ENCODE measurements around the gene SPRING1.

The SPRING1 gene

GRCh38 chr12:116773276-116773731 is 35.4 kb upstream of the SPRING1 start:
- CTCF ChIA-PET, result no interaction called here
- no peaks in the 10 kb centered on the region for H3K4me1 ChIP-seq (ENCODE audit: control extremely low read depth in 1 of 4, control insufficient read depth in 4 of 4, insufficient read depth in 4 of 4, low read length in 3 of 4)
- POLR2A ChIA-PET, result no interaction called here

GRCh38 chr12:116771651-116772050 is 33.8 kb upstream of the SPRING1 start:
- ChIA-PET CTCF (no interaction called here), POLR2A (no interaction called here)
- H3K27me3 ChIP-seq (replicated peaks in 2 of 5; ENCODE audit: control insufficient read depth in 4 of 5, insufficient read depth in 5 of 5, low read length in 4 of 5), result peaks cover 0 to 5% (median 0%) of the 10 kb centered on the region in 5 experiments
- no peak overlapping the region for H3K27ac ChIP-seq (ENCODE audit: insufficient read depth in 1 of 2, low read depth in 1 of 2, low read length in 2 of 2, poor library complexity in 1 of 2, severe bottlenecking in 2 of 2)
- WGBS (ENCODE audit: insufficient coverage), result 73% methylated on average over 8 of the region's 8 CpGs
- H3K36me3 ChIP-seq (ENCODE audit: control insufficient read depth in 4 of 4, insufficient read depth in 4 of 4, low read length in 3 of 4), result no peaks in the 10 kb centered on the region
- DNase-seq, result no peak
- peaks cover 0 to 7% (median 0%) of the 10 kb centered on the region in 5 experiments for H3K9me3 ChIP-seq (ENCODE audit: control extremely low read depth in 1 of 5, control insufficient read depth in 4 of 5, insufficient read depth in 2 of 5, low read depth in 1 of 5, low read length in 4 of 5)
- H3K4me1 ChIP-seq (ENCODE audit: control extremely low read depth in 1 of 4, control insufficient read depth in 4 of 4, insufficient read depth in 4 of 4, low read length in 3 of 4), result no peaks in the 10 kb centered on the region
- H3K4me3 ChIP-seq (ENCODE audit: control insufficient read depth in 1 of 7, extremely low read depth in 1 of 7, insufficient read depth in 4 of 7, low read depth in 2 of 7, low read length in 6 of 7), result no peak overlapping the region

More at GRCh38 chr12:116773276-116773731, 35.4 kb upstream of the SPRING1 start:
- no peak for DNase-seq
- no peak overlapping the region for H3K27ac ChIP-seq (ENCODE audit: insufficient read depth in 1 of 2, low read depth in 1 of 2, low read length in 2 of 2, poor library complexity in 1 of 2, severe bottlenecking in 2 of 2)
- no peaks in the 10 kb centered on the region for H3K36me3 ChIP-seq (ENCODE audit: control insufficient read depth in 4 of 4, insufficient read depth in 4 of 4, low read length in 3 of 4)
- WGBS (ENCODE audit: insufficient coverage), result 75% methylated on average over 4 of the region's 4 CpGs
- peaks cover 0 to 5% (median 0%) of the 10 kb centered on the region in 5 experiments for H3K27me3 ChIP-seq (replicated peaks in 2 of 5; ENCODE audit: control insufficient read depth in 4 of 5, insufficient read depth in 5 of 5, low read length in 4 of 5)
- peaks cover 0 to 12% (median 3%) of the 10 kb centered on the region in 5 experiments for H3K9me3 ChIP-seq (ENCODE audit: control extremely low read depth in 1 of 5, control insufficient read depth in 4 of 5, insufficient read depth in 2 of 5, low read depth in 1 of 5, low read length in 4 of 5)
- no peak overlapping the region for H3K4me3 ChIP-seq (ENCODE audit: control insufficient read depth in 1 of 7, extremely low read depth in 1 of 7, insufficient read depth in 4 of 7, low read depth in 2 of 7, low read length in 6 of 7)

DNA sequence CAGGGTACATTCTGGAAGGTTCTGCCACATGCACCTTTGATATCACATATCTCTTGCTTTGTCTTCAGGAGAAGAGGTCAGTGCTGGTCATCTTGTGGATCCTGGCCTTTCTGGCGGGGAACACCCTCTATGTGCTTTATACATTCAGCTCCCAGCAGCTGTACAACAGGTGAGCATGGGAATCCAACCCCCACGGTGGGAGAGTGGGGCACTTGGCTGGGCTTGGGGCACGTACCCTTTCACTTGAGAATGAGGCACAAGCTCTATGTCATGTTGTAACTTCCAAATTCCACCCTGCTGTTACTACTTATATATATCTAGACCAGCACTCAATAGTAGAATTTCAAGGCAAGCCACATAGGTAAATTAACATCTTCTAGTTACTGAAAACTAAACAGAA is 28.9 kb upstream of the SPRING1 start:
- no peak for DNase-seq
- WGBS (ENCODE audit: insufficient coverage), result 86% methylated on average over 1 of the region's 3 CpGs
- Histone ChIP-seq H3K9me3 (ENCODE audit: control extremely low read depth in 1 of 5, control insufficient read depth in 4 of 5, insufficient read depth in 2 of 5, low read depth in 1 of 5, low read length in 4 of 5) (no peaks in the 10 kb centered on the region), H3K27me3 (replicated peaks in 2 of 5; ENCODE audit: control insufficient read depth in 4 of 5, insufficient read depth in 5 of 5, low read length in 4 of 5) (peaks cover 0 to 3% (median 0%) of the 10 kb centered on the region in 5 experiments), H3K4me1 (ENCODE audit: control extremely low read depth in 1 of 4, control insufficient read depth in 4 of 4, insufficient read depth in 4 of 4, low read length in 3 of 4) (no peaks in the 10 kb centered on the region), H3K4me3 (ENCODE audit: control insufficient read depth in 1 of 7, extremely low read depth in 1 of 7, insufficient read depth in 4 of 7, low read depth in 2 of 7, low read length in 6 of 7) (no peak overlapping the region), H3K36me3 (ENCODE audit: control insufficient read depth in 4 of 4, insufficient read depth in 4 of 4, low read length in 3 of 4) (no peaks in the 10 kb centered on the region), H3K27ac (ENCODE audit: insufficient read depth in 1 of 2, low read depth in 1 of 2, low read length in 2 of 2, poor library complexity in 1 of 2, severe bottlenecking in 2 of 2) (no peak overlapping the region)
- ChIA-PET CTCF (no interaction called here), POLR2A (no interaction called here)

DNA sequence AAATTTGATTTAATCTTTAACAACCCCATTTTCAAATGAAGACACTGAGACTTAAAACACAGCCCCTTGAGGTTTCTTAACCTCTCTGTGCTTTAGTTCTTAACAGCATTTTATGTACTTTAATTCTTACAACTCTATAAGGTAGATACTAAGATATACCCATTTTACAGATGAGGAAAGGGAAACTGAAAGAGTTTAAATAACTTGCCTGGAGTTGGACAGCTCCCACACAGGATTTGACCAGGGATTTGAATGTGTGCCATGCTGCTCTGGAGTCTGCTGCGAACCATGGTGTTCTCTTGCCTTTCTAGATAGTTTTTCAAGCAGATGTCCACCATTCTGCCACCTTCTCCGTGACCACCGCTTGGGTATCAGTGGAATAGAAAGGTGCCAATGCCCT is 28.4 kb upstream of the SPRING1 start:
- no peak overlapping the region for H3K27ac ChIP-seq (ENCODE audit: insufficient read depth in 1 of 2, low read depth in 1 of 2, low read length in 2 of 2, poor library complexity in 1 of 2, severe bottlenecking in 2 of 2)
- no peaks in the 10 kb centered on the region for H3K9me3 ChIP-seq (ENCODE audit: control extremely low read depth in 1 of 5, control insufficient read depth in 4 of 5, insufficient read depth in 2 of 5, low read depth in 1 of 5, low read length in 4 of 5)
- no peak for DNase-seq
- WGBS (ENCODE audit: insufficient coverage), result 96% methylated on average over 3 of the region's 3 CpGs
- no peak overlapping the region for H3K4me3 ChIP-seq (ENCODE audit: control insufficient read depth in 1 of 7, extremely low read depth in 1 of 7, insufficient read depth in 4 of 7, low read depth in 2 of 7, low read length in 6 of 7)
- ChIA-PET POLR2A (interaction anchor here (1.1 kb wide), 1 partner anchor 29 kb away, joined by 3 read pairs; no protein-coding TSS in a partner anchor), CTCF (no interaction called here)
- H3K4me1 ChIP-seq (ENCODE audit: control extremely low read depth in 1 of 4, control insufficient read depth in 4 of 4, insufficient read depth in 4 of 4, low read length in 3 of 4), result no peaks in the 10 kb centered on the region
- H3K27me3 ChIP-seq (replicated peaks in 2 of 5; ENCODE audit: control insufficient read depth in 4 of 5, insufficient read depth in 5 of 5, low read length in 4 of 5), result no peaks in the 10 kb centered on the region
- H3K36me3 ChIP-seq (ENCODE audit: control insufficient read depth in 4 of 4, insufficient read depth in 4 of 4, low read length in 3 of 4), result no peaks in the 10 kb centered on the region

- Histone ChIP-seq H3K27ac (ENCODE audit: insufficient read depth in 1 of 2, low read depth in 1 of 2, low read length in 2 of 2, poor library complexity in 1 of 2, severe bottlenecking in 2 of 2) (no peak overlapping the region), H3K36me3 (ENCODE audit: control insufficient read depth in 4 of 4, insufficient read depth in 4 of 4, low read length in 3 of 4) (no peaks in the 10 kb centered on the region), H3K9me3 (ENCODE audit: control extremely low read depth in 1 of 5, control insufficient read depth in 4 of 5, insufficient read depth in 2 of 5, low read depth in 1 of 5, low read length in 4 of 5) (no peaks in the 10 kb centered on the region), H3K4me1 (ENCODE audit: control extremely low read depth in 1 of 4, control insufficient read depth in 4 of 4, insufficient read depth in 4 of 4, low read length in 3 of 4) (peaks cover 0 to 1% (median 0%) of the 10 kb centered on the region in 4 experiments), H3K27me3 (replicated peaks in 2 of 5; ENCODE audit: control insufficient read depth in 4 of 5, insufficient read depth in 5 of 5, low read length in 4 of 5) (no peaks in the 10 kb centered on the region), H3K4me3 (ENCODE audit: control insufficient read depth in 1 of 7, extremely low read depth in 1 of 7, insufficient read depth in 4 of 7, low read depth in 2 of 7, low read length in 6 of 7) (no peak overlapping the region)
- ChIA-PET POLR2A (interaction anchor here (1.1 kb wide), 1 partner anchor 30 kb away, joined by 3 read pairs; no protein-coding TSS in a partner anchor), CTCF (no interaction called here)
- no peak for DNase-seq
- 87% methylated on average over 5 of the region's 5 CpGs for WGBS (ENCODE audit: insufficient coverage)
These were observed 27.4 kb upstream of the SPRING1 start for GRCh38 chr12:116765271-116765670.

GRCh38 chr12:116761499-116761898 is 23.6 kb upstream of the SPRING1 start:
- WGBS (ENCODE audit: insufficient coverage), result 100% methylated on average over 3 of the region's 4 CpGs

DNA sequence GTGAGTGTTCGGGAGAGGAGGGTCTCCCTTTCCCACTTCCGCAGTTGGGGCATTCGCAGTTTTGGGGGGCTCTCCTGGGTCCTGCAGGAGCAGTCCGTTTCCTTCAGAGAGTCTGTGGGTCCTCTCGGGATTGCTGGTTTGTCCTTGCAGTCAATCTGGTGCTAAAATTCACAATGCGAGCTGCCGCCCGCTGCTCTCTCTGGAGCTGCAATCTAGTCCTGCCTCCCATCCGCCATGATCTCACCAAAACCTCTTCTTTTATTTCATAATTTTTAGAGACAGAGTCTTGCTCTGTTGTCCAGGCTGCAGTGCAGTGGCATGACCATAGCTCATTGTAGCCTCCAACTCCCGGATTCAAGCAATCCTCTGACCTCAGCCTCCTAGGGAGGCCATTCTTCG is 22.8 kb upstream of the SPRING1 start:
- Histone ChIP-seq H3K4me1 (ENCODE audit: control extremely low read depth in 1 of 4, control insufficient read depth in 4 of 4, insufficient read depth in 4 of 4, low read length in 3 of 4) (peaks cover 0 to 6% (median 0%) of the 10 kb centered on the region in 4 experiments), H3K27ac (ENCODE audit: insufficient read depth in 1 of 2, low read depth in 1 of 2, low read length in 2 of 2, poor library complexity in 1 of 2, severe bottlenecking in 2 of 2) (peak overlapping the region in 1 of 2 experiments; percentile 54), H3K27me3 (replicated peaks in 2 of 5; ENCODE audit: control insufficient read depth in 4 of 5, insufficient read depth in 5 of 5, low read length in 4 of 5) (no peaks in the 10 kb centered on the region), H3K9me3 (ENCODE audit: control extremely low read depth in 1 of 5, control insufficient read depth in 4 of 5, insufficient read depth in 2 of 5, low read depth in 1 of 5, low read length in 4 of 5) (no peaks in the 10 kb centered on the region), H3K4me3 (ENCODE audit: control insufficient read depth in 1 of 7, extremely low read depth in 1 of 7, insufficient read depth in 4 of 7, low read depth in 2 of 7, low read length in 6 of 7) (no peak overlapping the region), H3K36me3 (ENCODE audit: control insufficient read depth in 4 of 4, insufficient read depth in 4 of 4, low read length in 3 of 4) (no peaks in the 10 kb centered on the region)
- no peak for DNase-seq
- 98% methylated on average over 11 of the region's 11 CpGs for WGBS (ENCODE audit: insufficient coverage)
- ChIA-PET POLR2A (no interaction called here), CTCF (interaction anchor here (0.6 to 1.3 kb wide), 2 partner anchors 16 to 239 kb away, joined by 3 read pairs; no protein-coding TSS in a partner anchor)

More at GRCh38 chr12:116761499-116761898, 23.6 kb upstream of the SPRING1 start:
- DNase-seq, result no peak
- ChIA-PET POLR2A (no interaction called here), CTCF (no interaction called here)
- Histone ChIP-seq H3K27me3 (replicated peaks in 2 of 5; ENCODE audit: control insufficient read depth in 4 of 5, insufficient read depth in 5 of 5, low read length in 4 of 5) (no peaks in the 10 kb centered on the region), H3K36me3 (ENCODE audit: control insufficient read depth in 4 of 4, insufficient read depth in 4 of 4, low read length in 3 of 4) (no peaks in the 10 kb centered on the region), H3K4me3 (ENCODE audit: control insufficient read depth in 1 of 7, extremely low read depth in 1 of 7, insufficient read depth in 4 of 7, low read depth in 2 of 7, low read length in 6 of 7) (no peak overlapping the region), H3K27ac (ENCODE audit: insufficient read depth in 1 of 2, low read depth in 1 of 2, low read length in 2 of 2, poor library complexity in 1 of 2, severe bottlenecking in 2 of 2) (no peak overlapping the region), H3K9me3 (ENCODE audit: control extremely low read depth in 1 of 5, control insufficient read depth in 4 of 5, insufficient read depth in 2 of 5, low read depth in 1 of 5, low read length in 4 of 5) (no peaks in the 10 kb centered on the region), H3K4me1 (ENCODE audit: control extremely low read depth in 1 of 4, control insufficient read depth in 4 of 4, insufficient read depth in 4 of 4, low read length in 3 of 4) (peaks cover 0 to 6% (median 0%) of the 10 kb centered on the region in 4 experiments)
